Choroid plexus epithelial cell (primary cell): Measurements from ENCODE around the gene SH3PXD2A.
"Not testable (repeated sequence)": the region's sequence is repeated elsewhere in the genome, so short reads cannot be mapped to it uniquely, and the experiment has no call there.

Source experiments
- DNase-seq: peaks from one replicate; pipeline ENCODE4 v3.0.0-alpha.2; 2010; ENCODE audit warnings: low read depth
- H3K4me3 ChIP-seq: 2 replicates; pipeline ENCODE4 v1.5.1; 2011; ENCODE audit warnings: low read depth, mild to moderate bottlenecking, control low read depth, low read length, moderate library complexity
- TF ChIP-seq, protein P1 (sequence below): conservative IDR thresholded peaks from 2 replicates; pipeline ENCODE4 v1.5.1; 2011; ENCODE audit warnings: low read depth, mild to moderate bottlenecking, control low read depth, inconsistent platforms, low read length, moderate library complexity

The SH3PXD2A gene

DNA sequence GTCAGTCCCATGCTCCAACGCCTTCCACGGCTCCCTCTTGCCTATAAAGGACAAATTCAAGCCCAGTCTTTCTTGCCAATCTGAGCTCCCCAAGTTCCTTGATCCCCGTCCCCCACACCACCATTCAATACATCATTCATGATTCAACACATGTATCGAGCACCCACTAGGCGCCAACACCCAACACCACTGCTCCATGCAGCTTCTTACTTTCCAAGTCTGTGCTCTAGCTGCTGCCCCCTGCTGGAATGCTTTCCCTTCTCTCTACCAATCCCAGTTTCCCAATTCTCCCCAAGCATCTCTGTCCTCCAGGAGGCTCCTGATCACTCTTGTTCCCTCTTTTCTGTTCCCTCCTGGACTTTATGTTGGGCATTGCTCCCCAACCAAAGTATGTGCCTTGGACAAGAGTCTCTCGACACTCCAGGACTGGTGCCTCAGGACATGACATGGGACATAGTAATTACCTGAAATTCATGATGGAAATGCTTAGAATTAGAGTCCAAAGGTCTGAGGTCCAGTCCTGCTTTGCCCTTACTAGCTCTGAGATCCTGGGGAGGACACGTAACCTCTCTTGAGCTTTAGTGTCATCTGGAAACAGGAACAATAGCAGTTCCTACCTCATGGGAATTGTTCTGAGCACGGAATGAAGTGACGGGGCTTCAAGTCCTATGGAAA lies 189.2 kb downstream of the SH3PXD2A start:
- TF ChIP-seq, protein P1, sequence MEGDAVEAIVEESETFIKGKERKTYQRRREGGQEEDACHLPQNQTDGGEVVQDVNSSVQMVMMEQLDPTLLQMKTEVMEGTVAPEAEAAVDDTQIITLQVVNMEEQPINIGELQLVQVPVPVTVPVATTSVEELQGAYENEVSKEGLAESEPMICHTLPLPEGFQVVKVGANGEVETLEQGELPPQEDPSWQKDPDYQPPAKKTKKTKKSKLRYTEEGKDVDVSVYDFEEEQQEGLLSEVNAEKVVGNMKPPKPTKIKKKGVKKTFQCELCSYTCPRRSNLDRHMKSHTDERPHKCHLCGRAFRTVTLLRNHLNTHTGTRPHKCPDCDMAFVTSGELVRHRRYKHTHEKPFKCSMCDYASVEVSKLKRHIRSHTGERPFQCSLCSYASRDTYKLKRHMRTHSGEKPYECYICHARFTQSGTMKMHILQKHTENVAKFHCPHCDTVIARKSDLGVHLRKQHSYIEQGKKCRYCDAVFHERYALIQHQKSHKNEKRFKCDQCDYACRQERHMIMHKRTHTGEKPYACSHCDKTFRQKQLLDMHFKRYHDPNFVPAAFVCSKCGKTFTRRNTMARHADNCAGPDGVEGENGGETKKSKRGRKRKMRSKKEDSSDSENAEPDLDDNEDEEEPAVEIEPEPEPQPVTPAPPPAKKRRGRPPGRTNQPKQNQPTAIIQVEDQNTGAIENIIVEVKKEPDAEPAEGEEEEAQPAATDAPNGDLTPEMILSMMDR = peak; percentile 71
- peak; percentile 59 for DNase-seq
- no peak overlapping the region for H3K4me3 ChIP-seq

DNA sequence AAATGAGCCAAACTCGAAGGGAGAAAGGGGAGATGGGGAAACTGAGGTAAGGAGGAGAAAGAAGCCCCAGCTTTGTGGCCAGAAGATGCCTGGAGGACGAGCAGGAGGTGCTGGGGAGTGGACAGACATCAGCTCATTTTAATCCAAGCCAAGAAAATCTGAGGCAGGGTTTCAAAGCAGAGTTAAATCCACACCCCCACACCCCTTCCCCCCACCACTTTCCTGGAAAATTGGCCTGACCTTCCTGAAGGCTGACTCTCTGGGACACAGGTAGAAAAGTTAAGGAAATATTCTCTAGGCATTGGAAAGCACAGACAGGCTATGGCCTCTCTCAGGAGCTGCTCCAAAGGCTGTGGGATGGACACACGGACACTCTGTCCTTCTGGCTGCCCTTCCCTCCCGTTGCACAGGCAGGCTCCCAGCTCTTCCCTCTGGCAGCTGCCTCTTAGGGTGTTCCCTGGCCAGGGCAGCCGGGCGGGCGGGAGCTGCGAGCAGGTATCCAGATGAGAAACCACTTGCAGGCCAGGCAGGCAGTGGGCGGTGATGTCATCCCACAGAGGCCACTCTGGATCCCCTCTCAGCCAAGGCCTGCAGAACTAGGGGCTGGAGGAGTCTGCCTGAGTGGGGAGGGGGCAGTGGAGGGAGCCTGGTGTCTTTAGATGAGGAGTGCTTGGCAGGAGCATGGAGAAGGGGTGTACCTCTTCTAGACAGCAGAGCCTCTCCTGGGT lies 190.1 kb downstream of the SH3PXD2A start:
- H3K4me3 ChIP-seq = no peak overlapping the region
- DNase-seq = no peak
- TF ChIP-seq, protein P1 = no peak

DNA sequence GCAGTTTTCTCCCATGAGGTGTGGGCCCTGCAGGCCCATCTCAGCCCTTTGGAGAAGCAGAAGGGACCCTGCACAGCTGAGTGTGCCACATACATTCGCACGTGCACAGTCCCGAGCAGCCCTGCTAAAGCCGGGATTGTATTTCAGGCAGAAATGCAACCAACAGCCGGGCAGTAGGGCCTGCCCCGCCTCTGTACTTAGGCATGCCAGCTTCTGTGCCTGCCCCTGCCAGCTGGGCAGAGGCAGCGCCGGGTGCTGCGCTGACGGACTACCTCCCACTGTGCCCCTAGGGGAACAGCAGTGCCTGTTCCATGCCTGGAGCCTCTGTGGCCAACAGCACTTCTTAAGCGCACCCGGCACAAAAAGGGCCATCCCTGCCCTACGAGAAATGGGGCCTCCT lies 191.6 kb downstream of the SH3PXD2A start:
- DNase-seq = no peak
- H3K4me3 ChIP-seq = no peak overlapping the region
- TF ChIP-seq, protein P1 = no peak

DNA sequence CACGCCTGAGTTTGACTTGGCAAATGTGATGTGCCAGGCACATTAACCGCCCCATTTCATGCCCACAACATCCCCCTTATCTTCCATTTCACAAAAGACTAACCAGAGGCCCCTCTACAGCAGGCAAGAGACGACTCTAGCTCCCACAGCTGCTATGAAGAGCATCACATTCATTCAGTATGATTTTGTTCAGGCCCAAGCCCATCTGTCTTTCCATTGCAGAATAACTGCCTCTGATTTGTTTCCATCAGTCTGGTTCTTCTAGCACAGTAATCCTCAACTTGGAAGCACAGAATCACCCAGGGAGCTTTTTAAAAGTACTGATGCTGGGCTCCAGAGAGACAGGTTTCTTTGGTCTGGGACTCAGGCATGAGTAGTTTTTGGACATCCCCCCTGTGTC lies 192.1 kb downstream of the SH3PXD2A start:
- no peak for DNase-seq
- no peak overlapping the region for H3K4me3 ChIP-seq
- TF ChIP-seq, protein P1 = no peak

DNA sequence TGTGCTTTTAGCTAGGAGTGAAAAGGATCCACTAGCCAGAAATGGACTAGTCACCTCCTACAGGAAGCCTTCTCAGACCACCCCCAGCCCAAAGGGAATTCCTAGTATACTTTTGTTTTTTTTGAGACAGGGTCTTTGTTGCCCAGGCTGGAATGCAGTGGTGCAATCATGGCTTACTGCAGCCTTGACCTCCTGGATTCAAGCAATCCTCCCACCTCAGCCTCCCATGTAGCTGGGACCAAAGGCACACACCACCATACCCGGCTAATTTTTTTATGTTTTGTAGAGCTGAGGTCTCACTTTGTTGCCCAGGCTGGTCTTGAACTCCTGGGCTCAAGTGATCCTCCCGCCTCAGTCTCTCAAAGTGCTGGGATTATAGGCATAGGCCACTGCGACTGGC lies 192.7 kb downstream of the SH3PXD2A start:
- not testable (repeated sequence) for H3K4me3 ChIP-seq, DNase-seq

DNA sequence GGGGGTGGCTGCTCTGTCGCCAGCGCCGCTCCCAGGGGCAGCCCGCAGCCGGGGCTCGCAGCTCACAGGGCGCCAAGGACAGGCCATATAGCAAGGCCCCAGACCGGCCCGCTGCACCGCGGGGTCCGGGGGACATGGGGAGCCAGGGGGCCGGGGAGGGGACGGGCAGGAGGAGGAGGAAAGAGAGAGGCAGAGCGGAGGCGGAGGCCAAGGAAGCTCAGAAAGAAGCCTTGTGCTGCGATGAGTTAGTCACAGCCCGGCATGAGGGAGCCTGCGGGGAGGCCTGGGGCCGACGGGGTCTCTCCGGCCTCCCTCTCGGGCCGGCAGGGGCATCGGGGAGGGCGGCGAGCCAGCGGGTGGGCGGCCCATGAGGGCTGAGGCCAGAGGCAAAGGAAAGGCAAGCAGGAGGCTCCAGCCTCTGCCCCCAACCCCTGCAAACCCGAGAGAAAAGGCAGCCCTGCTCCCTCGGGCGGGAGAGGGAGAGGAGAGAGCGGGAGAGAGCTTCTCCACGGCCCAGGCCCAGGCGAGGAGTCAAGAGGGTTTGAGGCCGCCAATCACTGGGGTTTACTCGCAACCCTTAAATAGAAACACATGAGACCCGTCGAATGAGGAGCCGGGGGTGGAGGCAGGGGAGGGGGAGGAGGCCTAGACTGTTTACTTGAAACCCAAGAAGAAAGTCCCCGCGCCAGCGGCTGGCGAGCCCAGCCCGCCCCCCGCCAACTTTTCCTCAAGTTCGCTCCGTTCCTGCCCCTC lies 194.0 kb downstream of the SH3PXD2A start:
- TF ChIP-seq, protein P1 = no peak
- peak; percentile 95 for DNase-seq
- H3K4me3 ChIP-seq = peak overlapping the region; percentile 75
